ENCODE results near the gene RYR1. TPM values are rescaled to one million over a fixed set of nuclear protein-coding genes. Genes with fewer than 3 reads are reported as not detected.

Gene RYR1
- total RNA-seq, 1 donor from 2014 or later: 9.3 TPM

- H3K27me3 Mint-ChIP-seq: no peaks in the 10 kb centered on the region
- no peak overlapping the region for H3K4me3 Mint-ChIP-seq
- TF ChIP-seq CTCF (conservative IDR thresholded peaks at IDR 0.05): no peak
- H3K36me3 Mint-ChIP-seq: peaks cover 19% of the 10 kb centered on the region
- H3K4me1 Mint-ChIP-seq (ENCODE audit: unreplicated experiment): peaks cover 22% of the 10 kb centered on the region
- H3K27ac Mint-ChIP-seq: no peak overlapping the region
- DNase-seq (ENCODE audit: extremely low spot score, unreplicated experiment): no peak
- H3K9me3 Mint-ChIP-seq: no peaks in the 10 kb centered on the region
Observed at GRCh38 chr19:38635483-38636399, 202.2 kb downstream of the RYR1 start.

Other genes starting within 250 kb of the RYR1 start
- gene DPF1, start 209.5 kb upstream of the RYR1 start, total RNA-seq (ENCODE audit: low replicate concordance): 0.93 and 12.6 TPM in 2 replicates
- gene PPP1R14A, start 177.3 kb upstream of the RYR1 start, total RNA-seq (ENCODE audit: low replicate concordance): 14.9 and 20.7 TPM in 2 replicates
- 243 and 526 TPM in 2 replicates for gene SPINT2, start 169.1 kb upstream of the RYR1 start, total RNA-seq (ENCODE audit: low replicate concordance)
- gene C19orf33, start 129.4 kb upstream of the RYR1 start, total RNA-seq (ENCODE audit: low replicate concordance): 46.8 and 270 TPM in 2 replicates
- 41.0 and 42.9 TPM in 2 replicates for gene YIF1B, start 117.7 kb upstream of the RYR1 start, total RNA-seq (ENCODE audit: low replicate concordance)
- 5.2 and 14.4 TPM in 2 replicates for gene KCNK6, start 113.8 kb upstream of the RYR1 start, total RNA-seq (ENCODE audit: low replicate concordance)
- gene CATSPERG, start 97.9 kb upstream of the RYR1 start, total RNA-seq (ENCODE audit: low replicate concordance): 5.2 and 11.9 TPM in 2 replicates
- gene PSMD8, start 59.1 kb upstream of the RYR1 start, total RNA-seq (ENCODE audit: low replicate concordance): 159 and 176 TPM in 2 replicates
- gene GGN, start 45.7 kb upstream of the RYR1 start, total RNA-seq (ENCODE audit: low replicate concordance): 1.1 and 1.5 TPM in 2 replicates
- gene SPRED3, start 45.0 kb upstream of the RYR1 start, total RNA-seq (ENCODE audit: low replicate concordance): 4.2 and 5.5 TPM in 2 replicates
- gene FAM98C, start 30.6 kb upstream of the RYR1 start, total RNA-seq (ENCODE audit: low replicate concordance): 25.2 and 27.3 TPM in 2 replicates
- gene RASGRP4, start 7.5 kb upstream of the RYR1 start, total RNA-seq (ENCODE audit: low replicate concordance): not detected in 2 replicates
- gene MAP4K1, start 184.3 kb downstream of the RYR1 start, total RNA-seq (ENCODE audit: low replicate concordance): 2.4 and 16.8 TPM in 2 replicates
- 274 and 310 TPM in 2 replicates for gene EIF3K, start 185.5 kb downstream of the RYR1 start, total RNA-seq (ENCODE audit: low replicate concordance)
- gene ACTN4, start 214.0 kb downstream of the RYR1 start, total RNA-seq (ENCODE audit: low replicate concordance): 475 and 776 TPM in 2 replicates